PC-9 (cell line): Measurements from ENCODE around the gene AK8. TPM values are rescaled to one million over a fixed set of nuclear protein-coding genes. Genes with fewer than 3 reads are reported as not detected.

Experiments used
- BruUV-seq: library from RNA; stranded (reverse); fragments of 400-500 nt; replicated peaks from 2 replicates; lab custom pipeline; 2021; lab: Mats Ljungman, UMichigan
- CTCF ChIA-PET: fragments of 300-600 bp; sonication (Branson Sonifier 250); formaldehyde crosslinking; loops from one replicate; lab custom pipeline; 2022; ENCODE audit warnings: antibody characterized with exemption; lab: Charles Lee
- POLR2A ChIA-PET: fragments of 300-600 bp; sonication (Branson Sonifier 250); formaldehyde crosslinking; loops from one replicate; lab custom pipeline; 2022; ENCODE audit warnings: antibody characterized with exemption; ENCODE audit not compliant: unreplicated experiment; lab: Charles Lee
- DNase-seq, 2 experiments: peaks; one replicate each; pipeline versions ENCODE4 v3.0.0 to v3.0.0-alpha.2; 2015 to 2022; ENCODE audit warnings: mixed read lengths in 1 of 2
- H2AFZ ChIP-seq: fragments of 200-600 bp; sonication (generic); 2 replicates; pipeline ENCODE4 v1.8.1; 2017; ENCODE audit warnings: antibody characterized with exemption
- H3F3A ChIP-seq: fragments of 200-600 bp; sonication (generic); 2 replicates; pipeline ENCODE4 v1.8.1; 2017; ENCODE audit warnings: antibody characterized with exemption, mild to moderate bottlenecking, low read depth; ENCODE audit not compliant: insufficient read depth
- H3K27ac ChIP-seq: fragments of 200-600 bp; sonication (generic); 2 replicates; pipeline ENCODE4 v1.6.1; 2016; ENCODE audit warnings: mixed run types
- H3K27me3 ChIP-seq: fragments of 200-600 bp; sonication (generic); 2 replicates; pipeline ENCODE4 v1.6.1; 2016; ENCODE audit warnings: low read depth, mixed run types; ENCODE audit not compliant: insufficient read depth
- H3K36me3 ChIP-seq: fragments of 200-600 bp; sonication (generic); 2 replicates; pipeline ENCODE4 v1.6.1; 2016; ENCODE audit warnings: low read depth, mixed run types
- H3K4me1 ChIP-seq: fragments of 200-600 bp; sonication (generic); replicated peaks from 2 replicates; pipeline ENCODE4 v1.6.1; 2016; ENCODE audit warnings: mixed run types; ENCODE audit not compliant: insufficient read depth
- H3K4me2 ChIP-seq: fragments of 200-600 bp; sonication (generic); 2 replicates; pipeline ENCODE4 v1.6.1; 2017; ENCODE audit warnings: mixed run types
- H3K4me3 ChIP-seq: fragments of 200-600 bp; sonication (generic); 2 replicates; pipeline ENCODE4 v1.6.1; 2016; ENCODE audit warnings: mixed run types
- H3K79me2 ChIP-seq: fragments of 200-600 bp; sonication (generic); 2 replicates; pipeline ENCODE4 v1.6.1; 2017; ENCODE audit warnings: low read depth, mixed run types
- H3K9me2 ChIP-seq: fragments of 200-600 bp; sonication (generic); 2 replicates; pipeline ENCODE4 v1.8.1; 2017; ENCODE audit warnings: mild to moderate bottlenecking; ENCODE audit not compliant: insufficient read depth
- H3K9me3 ChIP-seq: fragments of 200-600 bp; sonication (generic); 2 replicates; pipeline ENCODE4 v1.8.1; 2016; ENCODE audit warnings: low read depth; ENCODE audit not compliant: insufficient read depth
- H4K20me1 ChIP-seq: fragments of 200-600 bp; sonication (generic); 2 replicates; pipeline ENCODE4 v1.8.1; 2017; ENCODE audit not compliant: insufficient read depth
- CTCF ChIP-seq: fragments of 200-600 bp; sonication (generic); conservative IDR thresholded peaks from 2 replicates; pipeline ENCODE4 v1.6.1; 2017; ENCODE audit warnings: mixed run types, antibody characterized with exemption, mild to moderate bottlenecking, moderate library complexity
- EZH2 ChIP-seq: fragments of 200-600 bp; sonication (generic); IDR thresholded peaks from 2 replicates; pipeline ENCODE4 v1.8.0; 2017; ENCODE audit warnings: antibody characterized with exemption, low read depth
- intact Hi-C: fragments of 100-400 bp; cut with micrococcal nuclease; formaldehyde crosslinking; loops from one replicate; pipeline ENCODE4 v1.10.0; 2022; ENCODE audit not compliant: unreplicated experiment
- total RNA-seq: library from RNA; stranded (reverse); gene quantifications from 2 replicates; pipeline ENCODE4 v1.2.3, GENCODE V29; 2021

Gene AK8
- total RNA-seq, 1 experiment from 2014 or later, result 7.2 TPM

GRCh38 chr9:132806723-132807421 lies 71.2 kb downstream of the AK8 start:
- intact Hi-C loops, result loop anchor here (2.0 kb wide), 1 partner anchor 96 kb away; no protein-coding TSS in a partner anchor
- Histone ChIP-seq H2AFZ (no peak overlapping the region), H3K79me2 (no peaks in the 10 kb centered on the region), H4K20me1 (no peaks in the 10 kb centered on the region), H3K4me3 (no peak overlapping the region), H3K4me1 (0 out of 2 replicates have a peak, but pooled peaks cover 4% of the 10 kb centered on the region), H3K27ac (no peak overlapping the region), H3F3A (no peaks in the 10 kb centered on the region), H3K4me2 (no peak overlapping the region), H3K9me2 (no peaks in the 10 kb centered on the region), H3K36me3 (no peaks in the 10 kb centered on the region), H3K27me3 (peaks cover 3% of the 10 kb centered on the region; the same call in 1 of the 2 replicates), H3K9me3 (no peaks in the 10 kb centered on the region)
- no peak for TF ChIP-seq EZH2
- no peak for TF ChIP-seq CTCF
- peak; percentile 78 to 83 for DNase-seq
- ChIA-PET POLR2A (interaction anchor here (0.6 to 0.7 kb wide), 5 partner anchors 19 to 1073 kb away, joined by 3 to 16 read pairs (median 5); no protein-coding TSS in a partner anchor), CTCF (interaction anchor here (0.6 to 0.9 kb wide), 6 partner anchors 8 to 1697 kb away, joined by 3 to 5 read pairs (median 3); no protein-coding TSS in a partner anchor)
- no TSS peak for BruUV-seq

- Histone ChIP-seq H3K27ac (no peak overlapping the region), H3K4me3 (no peak overlapping the region), H3F3A (no peaks in the 10 kb centered on the region), H3K9me2 (no peaks in the 10 kb centered on the region), H3K36me3 (no peaks in the 10 kb centered on the region), H3K4me1 (0 out of 2 replicates have a peak, but pooled peaks cover 4% of the 10 kb centered on the region), H3K4me2 (no peak overlapping the region), H4K20me1 (no peaks in the 10 kb centered on the region), H3K79me2 (no peaks in the 10 kb centered on the region), H2AFZ (no peak overlapping the region), H3K27me3 (peaks cover 3% of the 10 kb centered on the region; the same call in 1 of the 2 replicates), H3K9me3 (no peaks in the 10 kb centered on the region)
- ChIA-PET POLR2A (interaction anchor here (0.7 kb wide), 2 partner anchors 19 to 383 kb away, joined by 3 read pairs; no protein-coding TSS in a partner anchor), CTCF (interaction anchor here (0.7 kb wide), 1 partner anchor 8 kb away, joined by 3 read pairs; no protein-coding TSS in a partner anchor)
- TF ChIP-seq EZH2, result no peak
- TF ChIP-seq CTCF, result no peak
- BruUV-seq, result no TSS peak
- no peak for DNase-seq
- intact Hi-C loops, result loop anchor here (2.0 kb wide), 1 partner anchor 96 kb away; no protein-coding TSS in a partner anchor
Observed at GRCh38 chr9:132806306-132806705, 71.8 kb downstream of the AK8 start.

- no peaks in the 10 kb centered on the region for H3F3A ChIP-seq
- no peaks in the 10 kb centered on the region for H3K9me3 ChIP-seq
- no peak for DNase-seq
- no peaks in the 10 kb centered on the region for H3K79me2 ChIP-seq
- no peaks in the 10 kb centered on the region for H3K9me2 ChIP-seq
- BruUV-seq, result no TSS peak
- H3K4me2 ChIP-seq, result no peak overlapping the region
- no peaks in the 10 kb centered on the region for H4K20me1 ChIP-seq
- H2AFZ ChIP-seq, result no peak overlapping the region
- peaks cover 3% of the 10 kb centered on the region; the same call in 1 of the 2 replicates for H3K27me3 ChIP-seq
- H3K36me3 ChIP-seq, result no peaks in the 10 kb centered on the region
- TF ChIP-seq EZH2 (no peak), CTCF (no peak)
- intact Hi-C loops, result loop anchor here (5.0 kb wide), 1 partner anchor 168 kb away; no protein-coding TSS in a partner anchor
- no peak overlapping the region for H3K27ac ChIP-seq
- no peak overlapping the region for H3K4me3 ChIP-seq
- ChIA-PET POLR2A (no interaction called here), CTCF (no interaction called here)
- H3K4me1 ChIP-seq, result 0 out of 2 replicates have a peak, but pooled peaks cover 4% of the 10 kb centered on the region
Observed at GRCh38 chr9:132804576-132805295, 73.3 kb downstream of the AK8 start.
